GM19438 (cell line): ENCODE measurements around the gene ARHGEF3.
A peak's percentile ranks its signal among the peaks of the same experiment; 100 is the strongest.
"Not testable (repeated sequence)": the region's sequence is repeated elsewhere in the genome, so short reads cannot be mapped to it uniquely, and the experiment has no call there.

Source experiments
- ATAC-seq: cut with Tn5 transposase; IDR thresholded peaks from one replicate; pipeline ENCODE4 v1.9.1; 2021; ENCODE audit warnings: low read depth; ENCODE audit not compliant: unreplicated experiment

Gene ARHGEF3

DNA sequence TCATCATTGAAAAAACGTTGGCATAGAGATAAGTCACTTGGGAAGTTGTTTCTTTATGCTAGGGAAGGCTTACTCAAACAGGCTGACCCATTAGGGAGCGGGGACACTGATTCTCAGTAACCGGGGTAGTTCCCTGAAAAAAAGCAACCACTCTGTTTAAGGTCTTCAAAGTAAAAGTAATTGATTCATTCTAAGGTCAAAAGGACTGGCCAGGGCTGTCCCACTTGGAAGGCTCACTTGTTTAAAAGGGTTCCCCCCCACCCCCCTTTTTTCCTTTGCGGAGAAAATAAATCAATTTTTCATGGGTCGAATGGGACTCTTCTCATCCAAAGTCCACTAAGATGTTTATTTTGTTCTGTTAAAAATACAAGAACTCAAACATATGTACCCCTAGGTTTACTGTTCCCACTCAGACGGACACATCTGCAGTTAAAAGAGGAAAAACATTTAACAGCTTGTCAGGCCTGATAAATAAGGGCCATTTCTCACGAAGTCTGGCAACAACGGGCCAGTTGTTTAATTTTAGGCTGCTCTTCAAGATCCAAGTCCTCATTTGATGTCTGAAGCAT is 53.0 kb downstream of the ARHGEF3 start:
- ATAC-seq, result no peak

DNA sequence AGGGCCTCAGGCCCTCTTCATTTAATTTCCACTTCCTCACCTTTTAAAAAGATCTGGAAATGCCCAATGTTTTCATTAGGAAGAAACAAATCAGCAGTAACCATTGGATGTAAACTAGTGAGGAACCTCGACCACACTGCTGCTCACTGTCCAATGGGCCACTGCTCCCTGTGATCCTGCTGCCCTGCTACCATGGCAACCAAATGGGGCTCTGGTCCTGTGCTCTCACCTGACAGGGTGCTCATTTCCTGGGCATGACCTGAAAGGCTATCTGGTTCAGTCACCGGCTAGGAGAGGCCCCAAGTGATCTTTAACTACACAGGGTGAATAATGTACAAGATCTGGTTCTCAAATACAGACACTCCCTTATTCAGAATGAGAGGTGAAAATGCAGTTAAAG is 54.6 kb downstream of the ARHGEF3 start:
- ATAC-seq, result no peak

DNA sequence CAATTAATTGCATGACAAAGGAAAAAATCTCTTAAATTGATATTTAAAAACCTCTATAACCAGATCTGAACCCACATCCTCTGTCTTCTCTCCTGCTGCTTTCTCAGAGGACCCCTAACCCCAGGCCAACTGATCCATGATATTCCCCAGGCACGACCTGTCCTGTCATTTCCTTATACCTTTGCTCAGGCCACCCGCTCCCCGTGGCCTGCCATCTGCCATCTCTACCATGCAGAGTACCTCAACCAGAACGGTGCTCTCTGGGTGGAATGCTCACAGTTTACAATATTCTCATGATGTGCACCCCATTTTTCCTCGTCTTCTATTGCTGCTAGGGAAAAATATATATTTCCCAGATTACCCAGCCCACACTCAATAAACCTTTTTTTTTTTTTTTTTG is 57.7 kb downstream of the ARHGEF3 start:
- ATAC-seq, result no peak

DNA sequence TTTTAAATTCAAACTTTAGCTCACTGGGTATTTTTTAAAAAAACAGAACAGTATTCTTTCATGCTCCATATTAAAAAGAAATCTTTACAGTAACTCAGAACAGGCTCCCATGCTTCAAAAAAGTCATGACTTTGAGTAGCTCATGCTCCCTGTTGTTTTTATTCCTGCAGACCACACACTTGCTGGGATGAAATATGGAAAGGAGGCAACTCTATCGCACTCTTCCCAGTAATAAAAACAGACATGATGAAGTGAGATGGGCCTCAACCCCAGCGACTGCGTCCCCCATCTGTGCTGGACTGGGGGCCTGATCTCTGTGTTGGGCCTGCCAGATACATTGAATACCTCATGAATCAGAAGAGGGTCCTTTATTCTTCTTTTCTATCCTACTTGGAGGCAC is 58.9 kb downstream of the ARHGEF3 start:
- no peak for ATAC-seq

DNA sequence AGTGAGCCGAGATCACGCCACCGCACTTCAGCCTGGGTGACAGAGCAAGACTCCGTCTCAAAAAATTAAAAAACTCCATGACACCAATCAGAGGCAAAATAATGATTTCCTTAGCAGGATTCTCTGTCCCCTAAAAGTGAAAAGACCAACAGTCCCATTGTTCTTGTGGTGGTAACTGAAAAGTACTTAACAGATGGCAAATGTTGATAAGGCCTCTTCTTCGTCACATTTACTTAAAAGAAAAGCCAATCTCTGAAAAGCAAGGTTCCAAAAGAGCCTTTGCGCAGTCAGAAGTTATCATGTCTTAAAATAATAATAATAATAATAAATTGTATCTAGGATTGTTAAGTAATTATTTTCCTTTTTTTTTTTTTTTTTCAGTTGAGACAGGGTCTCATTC is 62.7 kb downstream of the ARHGEF3 start:
- ATAC-seq, result no peak

DNA sequence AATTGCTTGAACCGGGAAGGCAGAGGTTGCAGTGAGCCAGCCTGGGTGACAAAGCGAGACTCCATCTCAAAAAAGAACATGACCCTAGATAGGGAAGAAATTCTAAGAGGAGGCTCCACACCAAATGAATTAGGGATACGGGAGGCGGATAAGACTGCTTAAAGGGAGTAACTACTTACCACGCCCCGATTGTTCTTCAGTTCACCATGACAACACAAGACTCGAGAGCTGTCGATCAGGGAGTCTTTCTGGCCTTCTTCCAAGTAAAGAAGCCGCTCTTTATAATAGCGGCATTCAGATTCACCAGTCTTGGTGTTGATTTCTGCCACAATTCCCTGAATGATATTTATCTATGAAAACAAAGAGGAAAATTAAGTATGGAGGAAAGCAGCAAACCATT is 64.7 kb downstream of the ARHGEF3 start:
- no peak for ATAC-seq

DNA sequence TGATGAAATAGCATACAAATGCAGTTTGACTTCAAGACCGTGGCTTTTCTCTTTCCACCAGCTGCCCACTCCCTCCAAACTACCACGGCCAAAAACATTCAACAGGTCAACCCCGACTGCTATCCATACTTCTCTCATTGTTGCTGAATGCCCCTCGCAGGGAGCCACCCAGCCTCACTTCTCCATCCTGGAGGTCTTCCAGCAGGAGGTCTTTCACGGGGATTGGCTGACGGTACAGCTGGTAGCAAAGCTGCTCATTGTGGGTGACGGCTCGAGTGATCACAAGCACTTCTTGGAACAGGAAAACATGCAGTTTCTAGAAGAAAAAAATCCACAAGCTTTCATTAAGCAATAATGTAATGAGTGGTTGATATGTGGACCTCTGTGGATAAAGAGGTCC is 69.6 kb downstream of the ARHGEF3 start:
- ATAC-seq, result no peak

DNA sequence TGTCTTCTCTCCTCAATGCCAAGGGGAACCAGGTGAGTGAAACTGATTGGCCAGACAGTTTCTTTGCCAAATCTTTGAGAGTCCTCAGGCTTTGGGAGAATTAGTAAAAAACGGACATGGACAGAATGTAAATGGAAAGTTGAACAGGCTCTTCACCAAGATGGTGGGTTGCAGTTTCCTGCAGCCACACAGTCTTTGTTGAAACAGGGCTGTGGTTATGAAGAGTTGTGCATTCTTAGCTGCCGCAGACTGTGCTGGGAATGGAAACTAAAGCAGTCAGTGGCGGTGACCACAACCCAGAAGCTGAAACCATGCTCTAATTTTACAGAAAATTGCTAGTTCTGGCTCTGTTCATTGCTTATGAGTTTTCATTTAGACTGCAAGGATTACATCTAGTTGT is 76.6 kb downstream of the ARHGEF3 start:
- ATAC-seq, result peak; percentile 98

DNA sequence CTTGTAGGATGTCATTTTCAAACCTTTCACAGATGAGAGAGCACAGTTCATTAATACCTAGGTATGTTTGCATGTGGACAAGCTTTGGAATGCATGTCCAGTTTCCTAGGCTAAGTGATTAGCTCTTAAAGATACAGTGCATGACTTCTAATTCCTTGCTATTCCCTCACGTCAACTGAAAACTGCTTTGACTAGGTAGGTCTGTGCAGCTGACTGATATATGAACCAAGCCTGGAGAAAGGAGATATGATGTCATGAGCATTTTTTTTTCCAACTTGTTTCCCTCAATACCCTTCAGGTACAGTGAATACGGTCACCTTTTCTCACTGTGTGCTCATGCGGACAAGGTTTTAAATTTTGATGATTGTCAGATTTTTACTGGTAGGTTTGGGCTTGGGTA is 77.1 kb downstream of the ARHGEF3 start:
- no peak for ATAC-seq

DNA sequence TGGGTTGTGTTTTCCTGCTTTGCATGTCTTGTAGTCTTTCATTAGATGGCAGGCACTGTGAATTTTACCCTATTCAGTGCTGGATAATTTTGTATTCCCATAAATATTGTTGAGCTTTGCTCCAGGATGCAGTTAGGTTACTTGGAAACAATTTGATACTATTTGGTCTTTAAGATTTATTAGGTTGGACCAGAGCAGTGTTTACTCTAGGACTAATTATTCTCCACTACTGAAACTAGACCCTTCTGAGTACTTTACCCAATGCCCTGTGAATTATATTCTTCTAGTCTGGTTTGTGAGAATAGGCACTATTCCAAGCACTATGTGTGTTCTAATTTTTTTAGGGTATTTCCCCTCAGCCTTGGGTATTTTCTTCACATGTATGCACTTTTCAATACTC is 80.9 kb downstream of the ARHGEF3 start:
- ATAC-seq, result no peak

DNA sequence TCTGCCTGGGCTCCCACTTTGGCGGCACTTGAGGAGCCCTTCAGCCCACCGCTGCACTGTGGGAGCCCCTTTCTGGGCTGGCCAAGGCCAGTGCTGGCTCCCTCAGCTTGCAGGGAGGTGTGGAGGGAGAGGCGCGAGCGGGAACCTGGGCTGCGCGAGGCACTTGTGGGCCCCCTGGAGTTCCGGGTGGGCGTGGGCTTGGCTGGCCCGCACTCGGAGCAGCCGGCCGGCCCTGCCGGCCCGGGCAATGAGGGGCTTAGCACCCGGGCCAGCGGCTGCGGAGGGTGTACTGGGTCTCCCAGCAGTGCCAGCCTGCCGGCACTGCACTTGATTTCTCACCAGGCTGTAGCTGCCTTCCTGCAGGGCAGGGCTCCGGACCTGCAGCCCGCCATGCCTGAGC is 82.9 kb downstream of the ARHGEF3 start:
- ATAC-seq, result not testable (repeated sequence)

DNA sequence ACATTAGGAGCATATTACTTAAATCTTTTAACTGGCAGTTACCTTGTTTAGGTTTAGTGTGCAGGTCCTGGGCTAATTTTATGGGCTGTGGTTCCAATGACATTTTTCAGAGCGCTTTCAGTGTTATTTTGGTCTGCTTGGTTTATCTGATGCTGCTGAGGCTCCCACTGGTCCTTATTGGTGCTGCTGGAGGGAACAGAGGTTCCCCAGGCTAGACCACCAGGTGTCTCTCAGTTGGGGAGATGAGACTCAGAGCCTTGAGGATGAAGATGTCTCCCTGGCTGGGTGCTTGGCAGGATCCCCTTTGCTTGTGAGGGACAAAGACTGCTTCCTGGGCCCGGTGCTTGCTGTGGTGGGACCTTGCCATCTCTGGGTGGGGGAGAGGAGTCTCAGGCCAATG is 90.4 kb downstream of the ARHGEF3 start:
- no peak for ATAC-seq

DNA sequence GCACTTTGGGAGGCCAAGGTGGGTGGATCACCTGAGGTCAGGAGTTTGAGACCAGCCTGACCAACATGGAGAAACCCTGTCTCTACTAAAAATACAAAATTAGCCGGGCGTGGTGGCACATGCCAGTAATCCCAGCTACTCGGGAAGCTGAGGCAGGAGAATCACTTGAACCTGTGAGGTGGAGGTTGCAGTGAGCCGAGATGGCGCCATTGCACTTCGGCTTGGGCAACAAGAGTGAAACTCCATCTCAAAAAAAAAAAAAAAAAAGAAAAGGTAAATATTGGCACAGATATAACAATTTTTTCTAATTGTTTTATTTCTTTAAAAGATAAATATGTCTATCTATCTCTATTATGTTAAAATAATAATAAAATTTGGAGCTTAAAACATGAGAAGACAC is 94.3 kb downstream of the ARHGEF3 start:
- ATAC-seq, result not testable (repeated sequence)

DNA sequence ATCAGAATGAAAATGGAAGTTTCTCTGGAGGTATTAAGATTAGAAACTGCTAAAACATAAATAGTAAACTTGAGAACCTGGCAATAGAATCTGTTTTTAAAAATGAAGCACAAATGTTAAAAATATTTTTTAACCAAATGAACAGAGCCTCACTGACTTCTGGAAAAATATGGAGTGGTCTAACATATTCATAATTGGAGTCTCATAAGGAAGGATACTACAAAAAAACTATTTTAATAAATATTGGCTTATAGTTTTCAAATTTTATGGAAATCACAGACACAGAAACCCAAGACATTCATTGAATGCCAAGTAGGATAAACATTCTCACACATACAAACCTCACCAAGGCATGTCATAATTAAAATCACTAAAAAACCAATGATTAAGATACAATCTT is 95.1 kb downstream of the ARHGEF3 start:
- ATAC-seq, result no peak

DNA sequence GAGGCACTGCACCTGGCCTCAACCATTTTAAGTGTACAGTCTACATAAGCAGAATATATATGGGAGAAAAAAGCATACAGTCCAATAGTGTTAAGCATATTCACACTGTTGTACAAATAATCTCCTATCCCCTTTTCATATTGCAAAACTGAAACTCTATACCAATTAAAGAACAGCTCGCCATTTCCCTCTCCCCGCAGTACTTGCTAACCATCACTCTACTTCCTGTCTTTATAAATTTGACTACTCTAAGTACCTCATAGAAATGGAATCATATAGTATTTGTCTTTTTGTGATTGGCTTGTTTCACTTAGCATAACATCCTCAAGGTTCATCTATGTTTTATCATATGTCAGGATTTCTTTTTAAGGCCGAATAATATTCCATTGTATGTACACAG is 97.0 kb downstream of the ARHGEF3 start:
- ATAC-seq, result no peak

DNA sequence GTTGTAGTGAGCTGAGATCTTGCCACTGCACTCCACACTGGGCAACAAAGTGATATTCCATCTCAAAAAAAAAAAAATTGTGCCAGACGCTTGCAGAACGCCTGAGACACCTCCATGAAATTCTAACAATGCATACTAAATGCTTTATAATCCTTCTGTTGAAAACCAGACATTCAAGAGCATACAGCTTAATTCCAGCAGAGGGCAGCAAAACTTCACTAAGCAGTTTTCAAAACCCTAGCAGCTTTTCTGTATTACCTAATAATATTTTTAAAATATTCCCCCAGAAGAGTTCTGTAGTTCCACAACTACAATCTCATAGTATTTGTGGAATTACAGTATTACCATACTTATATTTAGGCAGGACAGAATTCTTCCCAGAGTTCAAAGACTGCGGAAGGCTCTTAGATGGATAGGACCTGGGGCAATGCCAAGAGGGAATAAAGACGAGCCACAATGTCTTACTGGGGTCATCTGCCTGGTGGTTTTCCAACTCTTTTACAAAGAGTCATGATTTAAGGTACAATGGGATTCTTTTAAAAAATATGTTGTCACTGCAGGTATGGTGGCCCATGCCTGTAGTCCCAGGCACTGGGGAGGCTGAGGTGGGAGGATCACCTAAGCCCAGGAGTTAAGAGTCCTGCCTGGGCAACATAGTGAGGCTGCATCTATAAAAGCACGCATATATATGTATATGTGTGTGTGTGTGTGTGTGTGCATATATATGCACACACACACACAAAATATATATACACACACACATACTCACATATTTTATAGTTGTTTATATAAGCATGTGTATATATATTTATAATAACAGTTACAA is 99.0 kb downstream of the ARHGEF3 start:
- ATAC-seq, result no peak

DNA sequence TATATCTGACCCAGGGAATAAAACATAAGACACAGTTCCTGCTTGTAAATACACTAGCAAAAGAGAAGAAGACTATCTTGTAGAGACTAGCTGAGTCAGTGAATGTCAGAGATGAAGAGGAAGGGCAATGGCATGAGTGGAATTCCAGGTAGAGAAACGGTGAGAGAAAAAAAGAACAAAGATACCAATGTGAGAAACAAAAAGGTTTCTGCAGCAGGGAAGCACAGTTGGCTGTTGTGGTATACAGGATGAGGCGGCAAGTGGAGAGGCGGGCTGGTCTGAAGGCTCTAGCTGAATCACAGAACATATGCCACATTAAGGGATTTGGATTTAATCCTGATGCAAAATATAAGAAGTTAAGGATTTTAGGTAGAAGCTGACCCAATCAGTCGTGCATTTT is 101.6 kb downstream of the ARHGEF3 start:
- no peak for ATAC-seq

DNA sequence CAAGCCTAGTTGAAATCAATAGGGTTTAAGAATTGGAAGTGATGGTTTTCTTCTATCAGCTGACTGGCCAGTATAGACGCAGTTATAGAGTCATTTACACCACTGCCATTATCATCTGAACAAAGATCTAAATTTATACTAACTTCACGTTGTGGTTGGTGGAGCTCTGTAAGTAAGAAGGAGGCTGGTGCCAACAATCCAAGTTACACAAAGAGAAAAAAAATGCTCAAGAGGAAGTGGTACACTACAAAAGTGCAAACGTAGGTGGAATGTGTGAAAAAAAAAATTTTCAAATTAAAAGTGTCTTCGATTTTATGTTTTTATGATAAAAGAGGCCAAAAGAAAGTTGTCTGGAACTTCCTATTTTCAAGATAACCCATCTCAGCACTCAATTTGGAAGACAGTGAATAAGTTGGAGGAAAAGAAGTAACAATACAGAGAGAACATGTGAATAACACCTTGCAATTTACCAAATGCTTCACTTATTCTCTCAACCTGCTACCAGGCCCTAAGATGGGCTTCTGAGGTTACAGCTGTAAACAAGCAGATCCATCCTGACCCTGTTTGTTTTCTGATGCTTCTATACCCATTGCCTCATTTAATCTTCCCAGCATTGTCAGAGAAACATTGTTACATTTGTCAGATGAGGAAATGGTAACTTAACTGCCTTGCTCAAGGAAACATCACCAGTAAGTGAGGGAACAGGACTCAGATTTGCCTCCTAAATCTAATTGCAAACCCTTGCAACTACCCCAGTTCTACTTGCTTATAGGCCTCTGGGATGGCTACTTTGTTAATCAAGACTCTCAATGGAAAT is 106.7 kb downstream of the ARHGEF3 start:
- ATAC-seq, result no peak

DNA sequence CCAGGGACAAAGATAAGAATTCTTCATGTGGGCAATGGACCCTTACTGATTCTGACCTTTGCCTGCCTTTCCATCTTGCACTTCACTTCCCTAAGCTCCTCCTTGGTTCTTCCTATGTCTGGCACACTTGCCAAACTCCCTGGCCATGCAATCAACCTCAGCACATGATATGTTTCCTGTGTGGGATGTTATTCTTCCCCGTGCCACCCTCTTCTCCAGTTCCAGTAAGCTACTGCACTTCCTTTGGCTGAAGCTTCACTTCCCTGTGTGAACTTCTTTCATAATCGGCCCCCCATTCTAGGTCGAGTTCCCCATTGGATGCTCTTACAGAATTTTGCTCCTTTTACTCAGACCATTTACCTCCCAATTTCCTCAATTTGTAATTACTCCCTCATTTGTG is 108.0 kb downstream of the ARHGEF3 start:
- ATAC-seq, result no peak

DNA sequence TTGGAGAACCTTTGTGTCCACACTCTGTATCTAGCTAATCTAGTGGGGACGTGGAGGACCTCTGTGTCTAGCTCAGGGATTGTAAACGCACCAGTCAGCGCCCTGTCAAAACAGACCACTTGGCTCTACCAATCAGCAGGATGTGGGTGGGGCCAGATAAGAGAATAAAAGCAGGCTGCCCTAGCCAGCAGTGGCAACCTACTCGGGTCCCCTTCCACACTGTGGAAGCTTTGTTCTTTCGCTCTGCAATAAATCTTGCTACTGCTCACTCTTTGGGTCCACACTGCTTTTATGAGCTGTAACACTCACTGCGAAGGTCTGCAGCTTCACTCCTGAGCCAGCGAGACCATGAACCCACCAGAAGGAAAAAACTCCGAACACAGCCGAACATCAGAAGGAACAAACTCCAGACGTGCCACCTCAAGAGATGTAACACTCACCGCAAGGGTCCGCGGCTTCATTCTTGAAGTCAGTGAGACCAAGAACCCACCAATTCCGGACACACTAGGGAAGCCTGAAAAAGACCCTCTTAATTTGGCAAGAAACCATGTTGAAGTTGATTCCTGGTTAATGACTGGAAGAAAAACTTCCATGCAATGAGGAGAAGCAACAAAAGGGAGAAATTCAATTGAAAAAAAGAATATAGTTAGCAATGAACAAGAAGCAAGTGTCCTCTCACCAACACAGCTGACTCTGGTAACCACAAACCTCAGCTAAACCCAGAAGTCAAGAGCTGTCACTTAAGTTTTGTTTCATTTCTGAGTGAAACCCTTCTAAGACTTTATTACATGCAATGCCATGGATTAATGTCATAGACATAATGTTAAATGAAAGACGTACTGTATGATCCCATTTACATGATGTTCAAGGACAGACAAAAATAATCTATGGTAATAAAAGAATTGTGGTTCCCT is 109.0 kb downstream of the ARHGEF3 start:
- not testable (repeated sequence) for ATAC-seq

DNA sequence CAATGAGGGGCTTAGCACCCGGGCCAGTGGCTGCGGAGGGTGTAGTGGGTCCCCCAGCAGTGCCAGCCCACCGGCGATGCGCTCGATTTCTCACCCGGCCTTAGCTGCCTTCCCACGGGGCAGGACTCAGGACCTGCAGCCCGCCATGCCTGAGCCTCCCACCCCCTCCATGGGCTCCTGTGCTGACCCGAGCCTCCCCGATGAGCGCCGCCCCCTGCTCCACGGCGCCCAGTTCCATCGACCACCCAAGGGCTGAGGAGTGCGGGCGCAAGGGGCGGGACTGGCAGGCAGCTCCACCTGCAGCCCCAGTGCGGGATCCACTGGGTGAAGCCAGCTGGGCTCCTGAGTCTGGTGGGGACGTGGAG is 109.8 kb downstream of the ARHGEF3 start:
- not testable (repeated sequence) for ATAC-seq
